Stromal cell of bone marrow (primary cell): ENCODE data around the gene TMPRSS12.
"Not testable (repeated sequence)": the region's sequence is repeated elsewhere in the genome, so short reads cannot be mapped to it uniquely, and the experiment has no call there.

Source experiments
- DNase-seq: peaks from one replicate; pipeline ENCODE4 v3.0.0-alpha.2; 2012; ENCODE audit warnings: low read depth

The TMPRSS12 gene

GRCh38 chr12:50842637-50843493, at the start of gene TMPRSS12:
TSS of gene TMPRSS12 (plus strand) at chr12:50842926. CDS start at chr12:50842965, 39 bp downstream.
- DNase-seq = no peak

- no peak for DNase-seq
These were observed 42.8 kb upstream of the TMPRSS12 start for GRCh38 chr12:50799908-50800307.

GRCh38 chr12:50803230-50803875, 39.4 kb upstream of the TMPRSS12 start:
- DNase-seq = no peak

- no peak for DNase-seq
These were observed 36.5 kb upstream of the TMPRSS12 start for GRCh38 chr12:50806176-50806575.

- not testable (repeated sequence) for DNase-seq
These were observed 33.6 kb upstream of the TMPRSS12 start for GRCh38 chr12:50809131-50809530.

GRCh38 chr12:50814921-50815320, 27.8 kb upstream of the TMPRSS12 start:
- not testable (repeated sequence) for DNase-seq

GRCh38 chr12:50820177-50820576, 22.5 kb upstream of the TMPRSS12 start:
- DNase-seq = no peak

GRCh38 chr12:50822082-50822481, 20.6 kb upstream of the TMPRSS12 start:
- DNase-seq = no peak

GRCh38 chr12:50823724-50824123, 19.0 kb upstream of the TMPRSS12 start:
- DNase-seq = not testable (repeated sequence)

- no peak for DNase-seq
These were observed 17.8 kb upstream of the TMPRSS12 start for GRCh38 chr12:50824914-50825313.

- peak; percentile 61 for DNase-seq
These were observed 17.3 kb upstream of the TMPRSS12 start for GRCh38 chr12:50825372-50825838.

- no peak for DNase-seq
These were observed 14.6 kb upstream of the TMPRSS12 start for GRCh38 chr12:50828121-50828520.

- no peak for DNase-seq
These were observed 13.8 kb upstream of the TMPRSS12 start for GRCh38 chr12:50828886-50829285.

GRCh38 chr12:50833801-50834200, 8.9 kb upstream of the TMPRSS12 start:
- not testable (repeated sequence) for DNase-seq

GRCh38 chr12:50839042-50839441, 3.7 kb upstream of the TMPRSS12 start:
- DNase-seq = no peak

- DNase-seq = no peak
These were observed 1.8 kb upstream of the TMPRSS12 start for GRCh38 chr12:50840809-50841487.

GRCh38 chr12:50841716-50842531, 802 bp upstream of the TMPRSS12 start:
- DNase-seq = no peak

- no peak for DNase-seq
These were observed 2.4 kb downstream of the TMPRSS12 start for GRCh38 chr12:50845021-50845647.

- DNase-seq = no peak
These were observed 6.2 kb downstream of the TMPRSS12 start for GRCh38 chr12:50848963-50849362.

GRCh38 chr12:50855218-50855617, 12.5 kb downstream of the TMPRSS12 start:
- DNase-seq = not testable (repeated sequence)

- DNase-seq = not testable (repeated sequence)
These were observed 13.0 kb downstream of the TMPRSS12 start for GRCh38 chr12:50855679-50856078.
